GM12892 (cell line): ENCODE results near the gene ZFP82.

Experiments used
- POLR2A ChIP-seq: IDR thresholded peaks from 2 replicates; pipeline ENCODE4 v1.6.1; 2011; ENCODE audit warnings: low read depth, low read length, control low read depth
- POLR2AphosphoS5 ChIP-seq: IDR thresholded peaks from 2 replicates; pipeline ENCODE4 v1.6.1; 2011; ENCODE audit warnings: low read depth, low read length, control low read depth

DNA sequence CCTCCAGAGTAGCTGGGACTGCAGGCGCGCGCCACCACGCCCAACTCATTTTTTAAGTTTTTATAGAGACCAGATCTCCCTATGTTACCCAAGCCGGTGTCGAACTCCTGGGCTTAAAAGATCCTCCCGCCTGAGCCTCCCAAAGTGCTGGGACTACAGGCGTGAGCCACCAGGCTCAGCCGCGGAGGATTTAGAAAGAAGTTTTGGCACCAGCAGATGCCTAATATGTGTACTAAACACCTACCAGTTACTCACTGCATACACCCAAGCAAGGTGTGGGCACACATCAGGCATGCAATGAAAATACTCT, 39.0 kb downstream of the ZFP82 start:
- no peak for TF ChIP-seq POLR2A
- no peak for TF ChIP-seq POLR2AphosphoS5
